Measurements from ENCODE around the gene NHEJ1.

The NHEJ1 gene

GRCh38 chr2:219199470-219200211, 39.0 kb upstream of the NHEJ1 start:
- no peak overlapping the region for H3K4me3 ChIP-seq (ENCODE audit: low read length)
- no peak for TF ChIP-seq ZNF274 (IDR thresholded peaks at IDR 0.05; ENCODE audit: low read depth, low read length)

- no peak overlapping the region for H3K4me3 ChIP-seq (ENCODE audit: low read length)
- no peak for TF ChIP-seq ZNF274 (IDR thresholded peaks at IDR 0.05; ENCODE audit: low read depth, low read length)
Observed at GRCh38 chr2:219198974-219199373, 38.4 kb upstream of the NHEJ1 start.

GRCh38 chr2:219197388-219197787, 36.8 kb upstream of the NHEJ1 start:
- no peak for TF ChIP-seq ZNF274 (IDR thresholded peaks at IDR 0.05; ENCODE audit: low read depth, low read length)
- no peak overlapping the region for H3K4me3 ChIP-seq (ENCODE audit: low read length)

GRCh38 chr2:219186754-219187456, 26.3 kb upstream of the NHEJ1 start:
- H3K4me3 ChIP-seq (ENCODE audit: low read length): no peak overlapping the region
- no peak for TF ChIP-seq ZNF274 (IDR thresholded peaks at IDR 0.05; ENCODE audit: low read depth, low read length)

GRCh38 chr2:219184121-219184520, 23.5 kb upstream of the NHEJ1 start:
- TF ChIP-seq ZNF274 (IDR thresholded peaks at IDR 0.05; ENCODE audit: low read depth, low read length): no peak
- H3K4me3 ChIP-seq (ENCODE audit: low read length): no peak overlapping the region

- no peak for TF ChIP-seq ZNF274 (IDR thresholded peaks at IDR 0.05; ENCODE audit: low read depth, low read length)
Observed at GRCh38 chr2:219183151-219183772, 22.6 kb upstream of the NHEJ1 start.

GRCh38 chr2:219182331-219183150, 21.9 kb upstream of the NHEJ1 start:
- H3K4me3 ChIP-seq (ENCODE audit: low read length): no peak overlapping the region

More at GRCh38 chr2:219183151-219183772, 22.6 kb upstream of the NHEJ1 start:
- no peak overlapping the region for H3K4me3 ChIP-seq (ENCODE audit: low read length)

GRCh38 chr2:219181531-219181930, 20.9 kb upstream of the NHEJ1 start:
- no peak for TF ChIP-seq ZNF274 (IDR thresholded peaks at IDR 0.05; ENCODE audit: low read depth, low read length)
- H3K4me3 ChIP-seq (ENCODE audit: low read length): no peak overlapping the region

More at GRCh38 chr2:219182331-219183150, 21.9 kb upstream of the NHEJ1 start:
- no peak for TF ChIP-seq ZNF274 (IDR thresholded peaks at IDR 0.05; ENCODE audit: low read depth, low read length)

GRCh38 chr2:219180961-219181360, 20.3 kb upstream of the NHEJ1 start:
- no peak for TF ChIP-seq ZNF274 (IDR thresholded peaks at IDR 0.05; ENCODE audit: low read depth, low read length)
- H3K4me3 ChIP-seq (ENCODE audit: low read length): no peak overlapping the region

GRCh38 chr2:219179601-219180465, 19.2 kb upstream of the NHEJ1 start:
- H3K4me3 ChIP-seq (ENCODE audit: low read length): no peak overlapping the region
- TF ChIP-seq ZNF274 (IDR thresholded peaks at IDR 0.05; ENCODE audit: low read depth, low read length): no peak

GRCh38 chr2:219178377-219179175, 18.0 kb upstream of the NHEJ1 start:
- TF ChIP-seq ZNF274 (IDR thresholded peaks at IDR 0.05; ENCODE audit: low read depth, low read length): no peak

More at GRCh38 chr2:219178377-219179175, 18.0 kb upstream of the NHEJ1 start:
- peak overlapping the region; percentile 68 for H3K4me3 ChIP-seq (ENCODE audit: low read length)
